ENCODE data around the gene AP1S3.

Gene AP1S3

GRCh38 chr2:223727562-223727961 lies 109.8 kb downstream of the AP1S3 start:
- H3K4me1 Mint-ChIP-seq, result peaks cover 53% of the 10 kb centered on the region
- H3K27me3 Mint-ChIP-seq (ENCODE audit: low read depth, poor library complexity), result no peaks in the 10 kb centered on the region
- no peak overlapping the region for H3K27ac Mint-ChIP-seq
- H3K4me3 Mint-ChIP-seq, result no peak overlapping the region
- peak; percentile 46 for TF ChIP-seq CTCF (IDR thresholded peaks at IDR 0.05)
- no peaks in the 10 kb centered on the region for H3K36me3 Mint-ChIP-seq (ENCODE audit: low read depth)
- peaks cover 3% of the 10 kb centered on the region for H3K9me3 Mint-ChIP-seq
- DNase-seq, result peak; percentile 19

GRCh38 chr2:223725986-223726970 lies 111.1 kb downstream of the AP1S3 start:
- no peak for TF ChIP-seq CTCF (IDR thresholded peaks at IDR 0.05)
- Mint-ChIP-seq H3K4me3 (peak overlapping the region; percentile 46), H3K27ac (peak overlapping the region; percentile 44)

GRCh38 chr2:223725494-223725893 lies 111.9 kb downstream of the AP1S3 start:
- DNase-seq, result peak; percentile 50
- H3K4me3 Mint-ChIP-seq, result peak overlapping the region; percentile 42

More at GRCh38 chr2:223725986-223726970, 111.1 kb downstream of the AP1S3 start:
- H3K27me3 Mint-ChIP-seq (ENCODE audit: low read depth, poor library complexity), result peaks cover 3% of the 10 kb centered on the region
- H3K36me3 Mint-ChIP-seq (ENCODE audit: low read depth), result no peaks in the 10 kb centered on the region
- DNase-seq, result no peak
- H3K9me3 Mint-ChIP-seq, result no peaks in the 10 kb centered on the region
- peaks cover 58% of the 10 kb centered on the region for H3K4me1 Mint-ChIP-seq

GRCh38 chr2:223724861-223725260 lies 112.5 kb downstream of the AP1S3 start:
- H3K27ac Mint-ChIP-seq, result peak overlapping the region; percentile 44
- H3K4me1 Mint-ChIP-seq, result peaks cover 54% of the 10 kb centered on the region
- H3K36me3 Mint-ChIP-seq (ENCODE audit: low read depth), result no peaks in the 10 kb centered on the region
- peak overlapping the region; percentile 80 for H3K4me3 Mint-ChIP-seq
- peaks cover 3% of the 10 kb centered on the region for H3K27me3 Mint-ChIP-seq (ENCODE audit: low read depth, poor library complexity)
- H3K9me3 Mint-ChIP-seq, result no peaks in the 10 kb centered on the region
- TF ChIP-seq CTCF (IDR thresholded peaks at IDR 0.05), result no peak
- no peak for DNase-seq

More at GRCh38 chr2:223725494-223725893, 111.9 kb downstream of the AP1S3 start:
- no peak for TF ChIP-seq CTCF (IDR thresholded peaks at IDR 0.05)
- Mint-ChIP-seq H3K27me3 (ENCODE audit: low read depth, poor library complexity) (peaks cover 3% of the 10 kb centered on the region), H3K27ac (peak overlapping the region; percentile 44), H3K4me1 (peaks cover 54% of the 10 kb centered on the region), H3K36me3 (ENCODE audit: low read depth) (no peaks in the 10 kb centered on the region), H3K9me3 (no peaks in the 10 kb centered on the region)

- Mint-ChIP-seq H3K4me3 (peak overlapping the region; percentile 80), H3K36me3 (ENCODE audit: low read depth) (peaks cover 8% of the 10 kb centered on the region), H3K9me3 (peaks cover 8% of the 10 kb centered on the region), H3K4me1 (peaks cover 57% of the 10 kb centered on the region), H3K27ac (peak overlapping the region; percentile 77), H3K27me3 (ENCODE audit: low read depth, poor library complexity) (peaks cover 3% of the 10 kb centered on the region)
- peak; percentile 50 for DNase-seq
- TF ChIP-seq CTCF (IDR thresholded peaks at IDR 0.05), result no peak
These were observed 113.4 kb downstream of the AP1S3 start for GRCh38 chr2:223723954-223724411.
